DMS53 (cell line): ENCODE measurements around the gene CGRRF1.

Experiments
- DNase-seq: peaks from one replicate; lab custom pipeline; 2025; lab: John Stamatoyannopoulos, UW

The CGRRF1 gene

DNA sequence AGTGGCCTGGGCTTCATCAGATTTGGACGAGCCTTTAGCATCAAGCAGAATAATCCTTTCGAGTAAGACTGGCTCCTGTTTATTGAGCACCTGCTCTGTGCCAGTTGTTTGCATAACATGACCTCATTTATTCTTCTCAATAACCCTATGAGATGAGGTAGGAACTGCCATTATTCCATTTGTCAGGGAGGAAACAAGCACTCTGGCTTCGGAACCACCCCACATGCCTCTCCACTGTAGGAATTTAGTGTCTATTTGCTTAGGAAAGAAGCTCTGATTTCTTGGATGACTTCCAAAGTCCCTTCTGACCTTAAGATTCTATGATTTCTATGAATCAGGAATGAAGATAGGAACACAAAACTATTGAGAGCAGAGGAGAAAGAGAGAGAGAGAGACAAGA lies 68.3 kb downstream of the CGRRF1 start:
- DNase-seq = peak; percentile 18

DNA sequence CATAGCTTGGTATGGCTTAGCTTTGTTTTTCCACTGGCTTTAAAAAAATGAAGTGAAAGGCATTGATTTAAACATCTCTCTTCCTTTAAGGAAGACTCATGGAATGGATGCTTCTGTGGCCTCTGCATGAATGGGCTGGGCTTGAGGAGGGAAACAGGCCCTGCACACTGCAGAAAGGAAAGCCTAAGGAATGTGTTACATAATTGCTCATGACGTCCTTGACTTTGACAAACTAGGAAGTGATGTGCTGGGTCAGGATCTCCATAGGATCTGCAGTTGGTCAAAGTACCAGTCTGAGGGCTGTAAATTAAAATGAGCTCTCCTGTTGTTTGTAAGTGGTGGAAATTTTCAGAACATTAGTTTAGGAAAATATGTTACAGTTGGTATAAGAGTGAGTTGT lies 69.9 kb downstream of the CGRRF1 start:
- DNase-seq = no peak

DNA sequence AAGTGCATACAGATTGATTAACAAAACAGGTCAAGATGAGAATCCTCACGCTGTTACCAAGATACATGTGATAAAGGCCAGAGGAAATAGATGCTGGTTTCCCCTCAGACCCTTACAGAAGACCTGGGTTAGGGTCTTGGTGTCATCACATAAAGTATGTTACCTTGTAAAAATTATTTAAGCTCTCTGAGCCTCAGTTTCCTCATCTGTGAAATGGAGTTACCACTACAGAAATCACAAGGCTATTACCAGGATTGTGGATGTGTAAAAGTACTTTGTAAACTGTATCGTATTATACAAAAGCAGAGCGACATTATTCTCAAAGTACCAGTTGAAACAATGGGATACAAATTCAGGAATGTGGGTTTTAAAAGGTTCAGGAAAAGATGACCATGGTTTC lies 71.2 kb downstream of the CGRRF1 start:
- no peak for DNase-seq

DNA sequence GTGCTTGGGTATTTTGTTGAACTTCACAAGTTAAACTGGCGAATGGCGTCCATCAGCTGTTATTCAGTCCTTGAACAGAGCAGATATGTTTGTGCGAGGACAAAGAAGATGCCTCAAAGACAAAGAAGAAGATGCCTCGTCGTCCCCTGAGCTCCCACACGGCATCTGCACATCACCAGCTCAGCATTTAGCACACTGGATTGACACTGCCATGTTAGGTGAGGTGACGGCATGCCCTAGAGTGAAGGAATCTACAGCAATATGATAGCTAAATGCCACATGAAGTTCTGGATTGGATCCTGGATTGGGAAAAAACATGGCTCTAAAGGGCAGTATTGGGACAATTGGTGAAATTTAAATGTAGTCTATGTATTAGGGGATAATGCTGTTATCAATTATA lies 72.6 kb downstream of the CGRRF1 start:
- no peak for DNase-seq

DNA sequence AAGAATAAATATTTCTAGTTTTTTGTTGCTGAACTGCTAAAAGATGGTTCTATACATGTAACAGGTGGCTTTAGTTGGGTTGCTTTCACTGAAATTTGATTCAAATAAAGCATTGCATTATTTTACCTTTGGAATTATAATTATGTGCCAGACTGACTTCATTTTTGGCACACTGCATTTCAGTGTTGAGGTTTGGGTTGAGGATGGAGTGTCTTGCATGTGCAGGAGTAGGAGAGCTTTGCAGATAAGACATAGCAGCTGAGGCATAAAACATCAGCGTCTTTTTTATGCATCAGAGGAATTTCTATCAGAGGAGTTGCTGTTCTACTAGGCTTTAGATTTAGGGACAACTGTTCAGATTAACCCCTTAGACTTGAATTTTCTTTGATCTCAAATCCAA lies 74.4 kb downstream of the CGRRF1 start:
- DNase-seq = no peak

DNA sequence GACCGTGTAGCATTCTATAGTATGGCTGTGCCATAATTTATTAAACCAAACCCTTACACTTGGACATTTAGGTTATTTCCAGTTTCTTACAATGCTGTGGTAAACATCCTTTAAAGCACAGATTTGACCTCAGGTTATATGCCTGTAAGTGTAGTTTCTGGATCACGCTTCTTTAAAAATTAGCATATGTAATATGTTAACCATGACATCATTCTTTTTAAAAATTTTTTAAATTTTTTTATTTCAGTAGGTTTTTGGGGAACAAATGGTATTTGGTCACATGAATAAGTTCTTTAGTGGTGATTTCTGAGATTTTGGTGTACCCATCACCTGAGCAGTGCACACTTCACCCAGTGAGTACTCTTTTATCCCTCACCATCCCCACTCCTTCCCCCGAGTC lies 75.5 kb downstream of the CGRRF1 start:
- DNase-seq = no peak
